Naive thymus-derived CD4-positive, alpha-beta T cell (primary cell): ENCODE measurements around the gene KCTD12. TPM values are rescaled to one million over a fixed set of nuclear protein-coding genes. Genes with fewer than 3 reads are reported as not detected.
"Not testable (repeated sequence)": the region's sequence is repeated elsewhere in the genome, so short reads cannot be mapped to it uniquely, and the experiment has no call there.

Experiments used
- ATAC-seq: fragments of 150-1000 bp; cut with Tn5 transposase; 2 replicates; pipeline ENCODE4 v1.10.0; 2021; ENCODE audit warnings: mild to moderate bottlenecking, moderate library complexity
- CTCF ChIA-PET: fragments of 350-600 bp; sonication (Branson Sonifier 250); formaldehyde crosslinking; loops from one replicate; lab custom pipeline; 2021; ENCODE audit warnings: antibody characterized with exemption; lab: Charles Lee
- POLR2A ChIA-PET: fragments of 350-600 bp; sonication (Branson Sonifier 250); formaldehyde crosslinking; loops from one replicate; lab custom pipeline; 2021; ENCODE audit warnings: antibody characterized with exemption, inconsistent platforms; lab: Charles Lee
- DNase-seq, 9 donors: peaks; one replicate each; pipeline versions ENCODE4 v3.0.0 to v3.0.0-alpha.2; 2020 to 2022; ENCODE audit warnings: mixed read lengths in 1 of 9
- H3K27ac ChIP-seq: one replicate; pipeline ENCODE4 v1.7.0; 2013; ENCODE audit warnings: mild to moderate bottlenecking, low read depth, low read length, moderate library complexity
- H3K27me3 ChIP-seq, 2 donors: one replicate each; pipeline ENCODE4 v1.7.0; 2013; ENCODE audit warnings: low read length in 2 of 2, mild to moderate bottlenecking in 2 of 2, moderate library complexity in 2 of 2; ENCODE audit not compliant: control insufficient read depth in 2 of 2, insufficient read depth in 2 of 2
- H3K36me3 ChIP-seq, 3 experiments: 1 replicate in 2 of 3; 2 replicates in 1 of 3; pipeline ENCODE4 v1.7.0; 2013; ENCODE audit warnings: low read length in 3 of 3, mild to moderate bottlenecking in 3 of 3, moderate library complexity in 1 of 3; ENCODE audit not compliant: insufficient read depth in 3 of 3, control insufficient read depth in 2 of 3
- H3K4me1 ChIP-seq, 2 donors: one replicate each; pipeline ENCODE4 v1.7.0; 2013; ENCODE audit warnings: low read length in 2 of 2, mild to moderate bottlenecking in 2 of 2, moderate library complexity in 1 of 2; ENCODE audit not compliant: control insufficient read depth in 2 of 2, insufficient read depth in 2 of 2
- H3K4me3 ChIP-seq: 2 replicates; pipeline ENCODE4 v1.7.0; 2013; ENCODE audit warnings: mild to moderate bottlenecking, low read length
- H3K9me3 ChIP-seq, 3 experiments: 1 replicate in 2 of 3; 2 replicates in 1 of 3; pipeline ENCODE4 v1.7.0; 2013; ENCODE audit warnings: low read length in 3 of 3; ENCODE audit not compliant: control insufficient read depth in 2 of 3
- H3K27ac Mint-ChIP-seq, 9 donors: one replicate each; pipeline ENCODE4 v1.8.0; 2020 to 2022; ENCODE audit warnings: mixed read lengths in 9 of 9, mild to moderate bottlenecking in 8 of 9, moderate library complexity in 5 of 9, inconsistent platforms in 2 of 9
- H3K27me3 Mint-ChIP-seq, 5 donors: one replicate each; pipeline ENCODE4 v1.8.0; 2021 to 2022; ENCODE audit warnings: mixed read lengths in 5 of 5, mild to moderate bottlenecking in 1 of 5
- H3K36me3 Mint-ChIP-seq, 5 donors: one replicate each; pipeline ENCODE4 v1.8.0; 2020 to 2022; ENCODE audit warnings: mixed read lengths in 5 of 5, mild to moderate bottlenecking in 3 of 5, inconsistent platforms in 1 of 5
- H3K4me1 Mint-ChIP-seq, 7 donors: one replicate each; pipeline ENCODE4 v1.8.0; 2020 to 2022; ENCODE audit warnings: mixed read lengths in 7 of 7, mild to moderate bottlenecking in 3 of 7, inconsistent platforms in 1 of 7
- H3K4me3 Mint-ChIP-seq, 10 donors: one replicate each; pipeline ENCODE4 v1.8.0; 2020 to 2022; ENCODE audit warnings: mild to moderate bottlenecking in 10 of 10, mixed read lengths in 10 of 10, moderate library complexity in 6 of 10, inconsistent platforms in 2 of 10
- H3K9me3 Mint-ChIP-seq, 11 donors: one replicate each; pipeline ENCODE4 v1.8.0; 2020 to 2022; ENCODE audit warnings: mixed read lengths in 11 of 11, mild to moderate bottlenecking in 4 of 11, inconsistent platforms in 1 of 11, moderate library complexity in 1 of 11
- intact Hi-C, 2 donors: fragments of 100-400 bp; cut with micrococcal nuclease; formaldehyde crosslinking; loops; one replicate each; pipeline ENCODE4 v1.15.1; 2023
- polyA plus RNA-seq, 2 donors: library from polyadenylated mRNA; unstranded; fragments of 300-500 nt; fragmentation: Illumina TruSeq; gene quantifications; one replicate each; pipeline ENCODE4 v1.2.3, GENCODE V29; 2021
- total RNA-seq, 6 experiments: library from RNA in 5 of 6; stranded (reverse) in 5 of 6; gene quantifications; 1 replicate in 5 of 6; 2 replicates in 1 of 6; pipeline ENCODE4 v1.2.3 and lab custom pipeline; 2021 to 2026

KCTD12 gene
- total and polyA plus RNA-seq, 7 experiments from 2014 or later, result 0.61 to 48.0 (median 10.2) TPM

DNA sequence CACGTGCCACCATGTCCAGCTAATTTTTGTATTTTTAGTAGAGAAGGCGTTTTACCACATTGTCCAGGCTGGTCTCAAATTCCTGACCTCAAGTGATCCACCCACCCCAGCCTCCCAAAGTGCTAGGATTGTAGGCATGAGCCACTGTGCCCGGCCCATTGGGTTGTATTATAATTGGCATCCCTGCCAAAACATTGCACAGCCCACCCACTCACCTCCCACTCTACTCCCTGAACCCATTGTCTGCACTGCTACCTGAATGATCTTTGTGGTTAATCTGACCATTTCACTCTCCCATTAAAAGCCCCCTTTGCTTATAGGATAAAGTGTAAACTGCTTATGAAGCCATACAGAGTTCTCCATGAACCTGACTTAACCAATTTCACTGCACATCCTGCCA lies 26.3 kb upstream of the KCTD12 start:
- ATAC-seq (no peak), DNase-seq (no peak)
- intact Hi-C loops, result no loop called here
- Mint-ChIP-seq H3K27ac (no peak overlapping the region), H3K9me3 (no peaks in the 10 kb centered on the region), H3K36me3 (peaks cover 0 to 6% (median 0%) of the 10 kb centered on the region in 5 donors), H3K4me3 (no peak overlapping the region), H3K4me1 (no peaks in the 10 kb centered on the region), H3K27me3 (peaks cover 10 to 20% (median 17%) of the 10 kb centered on the region in 5 donors)
- Histone ChIP-seq H3K36me3 (no peaks in the 10 kb centered on the region), H3K27me3 (no peaks in the 10 kb centered on the region), H3K27ac (no peak overlapping the region), H3K9me3 (no peaks in the 10 kb centered on the region), H3K4me3 (no peak overlapping the region), H3K4me1 (no peaks in the 10 kb centered on the region)
- POLR2A ChIA-PET, result no interaction called here
- CTCF ChIA-PET, result no interaction called here

- ChIA-PET CTCF (interaction anchor here (0.7 to 3.7 kb wide), 14 partner anchors 10 to 1028 kb away, joined by 3 to 50 read pairs (median 8); partner anchors contain the start of gene KCTD12), POLR2A (interaction anchor here (0.6 to 2.5 kb wide), 2 partner anchors 19 to 1206 kb away, joined by 3 to 13 read pairs; partner anchors contain the start of gene KCTD12)
- no peaks in the 10 kb centered on the region for H3K4me1 Mint-ChIP-seq
- no peak overlapping the region for H3K4me3 ChIP-seq
- peaks cover 0 to 32% (median 28%) of the 10 kb centered on the region in 5 donors for H3K27me3 Mint-ChIP-seq
- no peak overlapping the region for H3K27ac ChIP-seq
- no peaks in the 10 kb centered on the region for H3K36me3 Mint-ChIP-seq
- H3K9me3 ChIP-seq, result no peaks in the 10 kb centered on the region
- H3K27me3 ChIP-seq, result peaks cover 0 to 3% of the 10 kb centered on the region in 2 donors
- no peaks in the 10 kb centered on the region for H3K36me3 ChIP-seq
- no peak overlapping the region for H3K27ac Mint-ChIP-seq
- intact Hi-C loops, result loop anchor here (2.0 to 5.0 kb wide), 2 partner anchors 236 to 887 kb away; no protein-coding TSS in a partner anchor
- ATAC-seq (no peak), DNase-seq (no peak)
- H3K4me1 ChIP-seq, result no peaks in the 10 kb centered on the region
- peaks cover 0 to 4% (median 0%) of the 10 kb centered on the region in 11 donors for H3K9me3 Mint-ChIP-seq
- H3K4me3 Mint-ChIP-seq, result no peak overlapping the region
These were observed 18.3 kb upstream of the KCTD12 start for GRCh38 chr13:76904507-76904906.

DNA sequence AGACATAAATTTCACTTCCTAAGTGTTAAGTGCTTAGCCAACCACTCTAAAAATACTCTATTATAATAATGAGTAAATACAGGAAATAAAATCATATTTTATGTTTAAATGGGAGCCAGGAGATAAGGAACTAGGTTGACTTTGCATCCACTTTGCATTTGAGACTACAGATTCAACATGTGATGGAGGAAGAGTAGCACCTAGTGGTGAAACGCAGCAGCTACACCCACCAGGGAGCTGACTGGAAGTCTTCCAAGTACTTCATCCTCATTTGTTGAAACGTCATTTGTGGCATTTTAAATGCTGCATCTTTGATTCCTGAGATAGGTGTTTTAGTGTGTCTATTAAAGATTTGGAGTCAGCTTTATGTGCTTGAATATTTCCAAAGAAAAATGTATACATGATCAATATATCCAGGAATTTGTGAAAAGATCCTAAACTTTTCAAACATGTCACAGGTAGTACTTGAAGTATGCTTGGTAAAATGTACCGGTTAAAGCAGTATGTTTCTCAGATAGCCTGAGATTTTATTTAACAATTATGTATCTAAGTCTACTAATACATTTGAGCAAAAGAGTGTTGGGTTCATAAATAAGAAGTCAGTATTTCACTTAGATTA lies 17.4 kb upstream of the KCTD12 start:
- H3K27me3 Mint-ChIP-seq, result peaks cover 4 to 32% (median 30%) of the 10 kb centered on the region in 5 donors
- ATAC-seq, result peak; percentile 94
- DNase-seq, result peak in 8 of 9 donors; percentile 51 to 75 (median 66)
- no peaks in the 10 kb centered on the region for H3K4me1 ChIP-seq
- intact Hi-C loops, result loop anchor here (1.0 to 5.0 kb wide), 12 partner anchors 17 to 1209 kb away; partner anchors contain the start of gene KCTD12 (in 2 of the 2)
- H3K27ac ChIP-seq, result no peak overlapping the region
- H3K4me3 ChIP-seq, result no peak overlapping the region
- H3K36me3 Mint-ChIP-seq, result peaks cover 0 to 7% (median 6%) of the 10 kb centered on the region in 5 donors
- H3K27ac Mint-ChIP-seq, result no peak overlapping the region
- no peak overlapping the region for H3K4me3 Mint-ChIP-seq
- H3K9me3 Mint-ChIP-seq, result peaks cover 0 to 12% (median 6%) of the 10 kb centered on the region in 11 donors
- H3K4me1 Mint-ChIP-seq, result no peaks in the 10 kb centered on the region
- H3K36me3 ChIP-seq, result no peaks in the 10 kb centered on the region
- no peaks in the 10 kb centered on the region for H3K9me3 ChIP-seq
- CTCF ChIA-PET, result interaction anchor here (0.5 to 3.7 kb wide), 25 partner anchors 9 to 1208 kb away, joined by 3 to 50 read pairs (median 4); partner anchors contain the start of gene KCTD12
- POLR2A ChIA-PET, result interaction anchor here (2.5 kb wide), 1 partner anchor 18 kb away, joined by 13 read pairs; the partner anchor contains the start of gene KCTD12
- H3K27me3 ChIP-seq, result peaks cover 0 to 3% of the 10 kb centered on the region in 2 donors

- peaks cover 8 to 11% (median 11%) of the 10 kb centered on the region in 7 donors for H3K4me1 Mint-ChIP-seq
- H3K27me3 ChIP-seq, intact Hi-C loops, H3K4me3 Mint-ChIP-seq, H3K36me3 Mint-ChIP-seq, DNase-seq, H3K27ac ChIP-seq, H3K9me3 ChIP-seq, H3K4me3 ChIP-seq, H3K4me1 ChIP-seq, H3K27ac Mint-ChIP-seq, H3K36me3 ChIP-seq, ATAC-seq: not testable (repeated sequence)
- ChIA-PET POLR2A (interaction anchor here (0.6 kb wide), 1 partner anchor 1889 kb away, joined by 4 read pairs; no protein-coding TSS in a partner anchor), CTCF (interaction anchor here (0.9 to 1.5 kb wide), 5 partner anchors 13 to 234 kb away, joined by 3 to 6 read pairs (median 3); partner anchors contain the start of gene KCTD12)
- peaks cover 0 to 33% (median 12%) of the 10 kb centered on the region in 5 donors for H3K27me3 Mint-ChIP-seq
- peaks cover 0 to 13% (median 7%) of the 10 kb centered on the region in 11 donors for H3K9me3 Mint-ChIP-seq
These were observed 12.9 kb upstream of the KCTD12 start for GRCh38 chr13:76899066-76899465.

- H3K4me3 ChIP-seq, H3K27ac ChIP-seq, H3K36me3 ChIP-seq, H3K36me3 Mint-ChIP-seq, H3K4me3 Mint-ChIP-seq, H3K4me1 ChIP-seq, H3K27me3 ChIP-seq, H3K27ac Mint-ChIP-seq, intact Hi-C loops, ATAC-seq, H3K9me3 ChIP-seq, DNase-seq: not testable (repeated sequence)
- peaks cover 0 to 13% (median 7%) of the 10 kb centered on the region in 11 donors for H3K9me3 Mint-ChIP-seq
- POLR2A ChIA-PET, result interaction anchor here (4.4 kb wide), 1 partner anchor 12 kb away, joined by 24 read pairs; the partner anchor contains the start of gene KCTD12
- H3K27me3 Mint-ChIP-seq, result peaks cover 0 to 33% (median 8%) of the 10 kb centered on the region in 5 donors
- peaks cover 8 to 13% (median 11%) of the 10 kb centered on the region in 7 donors for H3K4me1 Mint-ChIP-seq
- CTCF ChIA-PET, result interaction anchor here (1.8 kb wide), 1 partner anchor 74 kb away, joined by 4 read pairs; no protein-coding TSS in a partner anchor
These were observed 11.0 kb upstream of the KCTD12 start for GRCh38 chr13:76897171-76897570.

- Mint-ChIP-seq H3K36me3 (peaks cover 0 to 8% (median 6%) of the 10 kb centered on the region in 5 donors), H3K27ac (no peak overlapping the region), H3K4me1 (peaks cover 8 to 13% (median 11%) of the 10 kb centered on the region in 7 donors), H3K4me3 (peak overlapping the region in 1 of 10 donors; percentile 1), H3K9me3 (peaks cover 0 to 10% (median 7%) of the 10 kb centered on the region in 11 donors), H3K27me3 (peaks cover 0 to 42% (median 4%) of the 10 kb centered on the region in 5 donors)
- Histone ChIP-seq H3K27me3 (no peaks in the 10 kb centered on the region), H3K4me3 (no peak overlapping the region), H3K27ac (no peak overlapping the region), H3K9me3 (no peaks in the 10 kb centered on the region), H3K4me1 (no peaks in the 10 kb centered on the region), H3K36me3 (no peaks in the 10 kb centered on the region)
- ATAC-seq (no peak), DNase-seq (no peak)
- ChIA-PET POLR2A (interaction anchor here (1.3 to 4.4 kb wide), 3 partner anchors 9 to 98 kb away, joined by 5 to 24 read pairs (median 6); partner anchors contain the start of genes CLN5 and KCTD12), CTCF (interaction anchor here (0.9 to 2.3 kb wide), 7 partner anchors 9 to 226 kb away, joined by 3 to 15 read pairs (median 5); partner anchors contain the start of gene KCTD12)
- intact Hi-C loops, result no loop called here
These were observed 8.4 kb upstream of the KCTD12 start for GRCh38 chr13:76894401-76895110.
